ENCODE results near the gene RGS10. TPM values are rescaled to one million over a fixed set of nuclear protein-coding genes. Genes with fewer than 3 reads are reported as not detected.
"Not testable (repeated sequence)": the region's sequence is repeated elsewhere in the genome, so short reads cannot be mapped to it uniquely, and the experiment has no call there.

Gene RGS10
- total RNA-seq, 4 donors from 2014 or later = 21.4 to 97.6 (median 35.5) TPM

DNA sequence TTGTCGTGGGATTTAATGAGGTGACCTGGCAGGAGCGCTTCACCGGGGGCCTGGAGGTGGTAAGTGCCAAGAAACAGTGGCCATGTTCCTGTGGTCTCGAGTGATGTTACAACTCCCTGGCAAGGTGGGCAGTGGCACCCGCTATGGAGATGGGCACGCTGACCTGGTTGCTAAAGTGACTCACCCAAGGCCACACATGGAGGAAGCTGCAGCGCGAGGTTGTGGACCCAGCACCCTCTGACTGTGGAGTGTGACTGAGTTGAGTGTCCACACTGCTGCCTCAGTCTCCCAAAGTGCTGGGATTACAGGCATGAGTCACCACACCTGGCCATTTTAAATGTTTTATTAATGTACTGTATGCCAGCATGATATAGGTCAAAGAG, 73.2 kb downstream of the RGS10 start:
- H3K4me3 ChIP-seq (replicated peaks in 1 of 3) = no peak overlapping the region
- no peak for DNase-seq
- no peak overlapping the region for H3K27ac ChIP-seq
- 92 to 98% methylated on average over 5 to 8 of the region's 8 CpGs for WGBS, 2 donors
- no peaks in the 10 kb centered on the region for H3K36me3 ChIP-seq
- TF ChIP-seq, protein P1, sequence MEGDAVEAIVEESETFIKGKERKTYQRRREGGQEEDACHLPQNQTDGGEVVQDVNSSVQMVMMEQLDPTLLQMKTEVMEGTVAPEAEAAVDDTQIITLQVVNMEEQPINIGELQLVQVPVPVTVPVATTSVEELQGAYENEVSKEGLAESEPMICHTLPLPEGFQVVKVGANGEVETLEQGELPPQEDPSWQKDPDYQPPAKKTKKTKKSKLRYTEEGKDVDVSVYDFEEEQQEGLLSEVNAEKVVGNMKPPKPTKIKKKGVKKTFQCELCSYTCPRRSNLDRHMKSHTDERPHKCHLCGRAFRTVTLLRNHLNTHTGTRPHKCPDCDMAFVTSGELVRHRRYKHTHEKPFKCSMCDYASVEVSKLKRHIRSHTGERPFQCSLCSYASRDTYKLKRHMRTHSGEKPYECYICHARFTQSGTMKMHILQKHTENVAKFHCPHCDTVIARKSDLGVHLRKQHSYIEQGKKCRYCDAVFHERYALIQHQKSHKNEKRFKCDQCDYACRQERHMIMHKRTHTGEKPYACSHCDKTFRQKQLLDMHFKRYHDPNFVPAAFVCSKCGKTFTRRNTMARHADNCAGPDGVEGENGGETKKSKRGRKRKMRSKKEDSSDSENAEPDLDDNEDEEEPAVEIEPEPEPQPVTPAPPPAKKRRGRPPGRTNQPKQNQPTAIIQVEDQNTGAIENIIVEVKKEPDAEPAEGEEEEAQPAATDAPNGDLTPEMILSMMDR (IDR thresholded peaks at IDR 0.05) = no peak
- TF ChIP-seq POLR2A (IDR thresholded peaks at IDR 0.05) = no peak
- H3K4me1 ChIP-seq = no peaks in the 10 kb centered on the region
- intact Hi-C loops (cut with DNase I) = no loop called here
- H3K9me3 ChIP-seq = no peaks in the 10 kb centered on the region
- H3K27me3 ChIP-seq = no peaks in the 10 kb centered on the region

DNA sequence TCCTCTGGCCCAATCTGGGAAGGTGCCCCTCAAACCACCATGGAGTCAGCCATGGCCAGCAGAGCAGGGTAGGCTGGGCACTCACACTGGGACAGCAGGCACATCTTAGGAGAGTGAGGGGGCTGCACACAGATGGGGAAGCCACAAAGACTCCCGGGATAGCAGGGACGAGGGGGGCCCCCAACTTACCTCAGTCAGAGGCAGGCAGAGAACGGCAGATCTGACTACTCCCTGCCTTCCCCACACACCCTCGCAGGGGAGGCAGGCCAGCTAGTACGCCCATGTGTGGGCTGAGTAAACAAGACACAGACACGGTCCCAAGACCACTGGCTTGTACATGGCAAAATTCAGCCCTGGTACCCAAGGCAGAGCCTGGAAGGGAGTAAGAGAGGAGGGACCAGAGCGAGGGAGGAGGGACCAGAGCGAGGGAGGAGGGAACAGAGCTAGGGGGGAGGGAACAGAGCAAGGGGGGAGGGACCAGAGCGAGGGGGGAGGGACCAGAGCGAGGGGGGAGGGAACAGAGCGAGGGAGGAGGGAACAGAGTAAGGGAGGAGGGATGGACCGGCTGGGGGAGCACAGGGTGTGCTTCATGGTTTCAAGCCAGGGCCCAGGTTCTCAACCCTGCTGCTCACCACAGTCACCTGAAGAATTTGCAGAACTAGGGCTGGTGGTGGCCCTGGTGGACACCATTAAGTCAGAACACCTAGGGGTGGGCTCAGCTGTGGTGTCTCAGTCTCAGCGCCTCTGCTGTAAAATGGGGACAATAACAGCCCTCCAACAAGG, 73.8 kb downstream of the RGS10 start:
- Histone ChIP-seq H3K27me3 (no peaks in the 10 kb centered on the region), H3K4me3 (replicated peaks in 1 of 3) (no peak overlapping the region), H3K9me3 (no peaks in the 10 kb centered on the region), H3K36me3 (no peaks in the 10 kb centered on the region), H3K4me1 (no peaks in the 10 kb centered on the region), H3K27ac (no peak overlapping the region)
- intact Hi-C loops (cut with DNase I) = no loop called here
- DNase-seq = no peak
- no peak for TF ChIP-seq POLR2A (IDR thresholded peaks at IDR 0.05)
- TF ChIP-seq, protein P1 (IDR thresholded peaks at IDR 0.05) = no peak
- 71 to 75% methylated on average over 9 to 11 of the region's 13 CpGs for WGBS, 2 donors

DNA sequence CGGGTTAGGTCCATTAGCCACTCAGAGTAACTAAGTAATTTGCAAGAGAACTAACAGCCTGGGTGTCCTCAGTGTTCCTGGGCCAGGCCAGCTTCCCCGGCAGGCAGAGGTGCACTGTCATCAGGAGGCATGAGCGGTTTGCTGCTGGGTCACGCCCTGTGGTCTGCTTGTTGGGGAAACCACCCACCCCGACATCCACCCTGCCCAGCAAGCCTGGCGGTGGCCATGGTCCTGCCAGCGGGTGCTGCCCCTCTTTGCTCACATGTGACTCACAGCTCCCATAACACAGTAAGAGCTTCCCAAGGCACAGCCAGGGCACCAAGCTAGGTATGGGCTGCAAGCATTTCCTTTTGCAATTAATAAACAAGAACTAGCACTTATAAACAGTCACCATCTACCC, 75.9 kb downstream of the RGS10 start:
- DNase-seq = no peak
- 85 to 86% methylated on average over 6 of the region's 7 CpGs for WGBS, 2 donors
- TF ChIP-seq, protein P1 (IDR thresholded peaks at IDR 0.05) = no peak
- TF ChIP-seq POLR2A (IDR thresholded peaks at IDR 0.05) = no peak
- Histone ChIP-seq H3K36me3 (no peaks in the 10 kb centered on the region), H3K27me3 (no peaks in the 10 kb centered on the region), H3K4me3 (replicated peaks in 1 of 3) (no peak overlapping the region), H3K27ac (no peak overlapping the region), H3K4me1 (peaks cover 0 to 4% of the 10 kb centered on the region in 2 donors), H3K9me3 (no peaks in the 10 kb centered on the region)
- intact Hi-C loops (cut with DNase I) = no loop called here

- intact Hi-C loops (cut with DNase I) = no loop called here
- no peak for DNase-seq
- TF ChIP-seq, protein P1 (IDR thresholded peaks at IDR 0.05) = no peak
- TF ChIP-seq POLR2A (IDR thresholded peaks at IDR 0.05) = no peak
- Histone ChIP-seq H3K36me3 (no peaks in the 10 kb centered on the region), H3K4me3 (replicated peaks in 1 of 3) (no peak overlapping the region), H3K9me3 (no peaks in the 10 kb centered on the region), H3K27me3 (no peaks in the 10 kb centered on the region), H3K4me1 (peaks cover 2 to 10% of the 10 kb centered on the region in 2 donors), H3K27ac (no peak overlapping the region)
- WGBS, 2 donors = 60 to 79% methylated on average over 9 to 10 of the region's 10 CpGs
Measured at GRCh38 chr10:119466076-119466475, 76.4 kb downstream of the RGS10 start.

GRCh38 chr10:119465085-119465484, 77.4 kb downstream of the RGS10 start:
- no peak overlapping the region for H3K27ac ChIP-seq
- no peaks in the 10 kb centered on the region for H3K27me3 ChIP-seq
- H3K4me1 ChIP-seq = peaks cover 6 to 17% of the 10 kb centered on the region in 2 donors
- H3K9me3 ChIP-seq = no peaks in the 10 kb centered on the region
- no peak overlapping the region for H3K4me3 ChIP-seq (replicated peaks in 1 of 3)
- no peak for DNase-seq
- 90% methylated on average over 4 of the region's 4 CpGs for WGBS, 2 donors
- intact Hi-C loops (cut with DNase I) = no loop called here
- H3K36me3 ChIP-seq = no peaks in the 10 kb centered on the region
- no peak for TF ChIP-seq POLR2A (IDR thresholded peaks at IDR 0.05)
- TF ChIP-seq, protein P1 (IDR thresholded peaks at IDR 0.05) = no peak

- H3K27me3 ChIP-seq; H3K36me3 ChIP-seq; H3K9me3 ChIP-seq; DNase-seq; intact Hi-C loops (cut with DNase I); H3K4me3 ChIP-seq (replicated peaks in 1 of 3); H3K27ac ChIP-seq: not testable (repeated sequence)
- 92 to 95% methylated on average over 2 of the region's 2 CpGs for WGBS, 2 donors
- peaks cover 6 to 17% of the 10 kb centered on the region in 2 donors for H3K4me1 ChIP-seq
Measured at GRCh38 chr10:119463195-119463594, 79.3 kb downstream of the RGS10 start.
